ENCODE data around the gene SLC44A5.
"Not testable (repeated sequence)": the region's sequence is repeated elsewhere in the genome, so short reads cannot be mapped to it uniquely, and the experiment has no call there.

The SLC44A5 gene

GRCh38 chr1:75264112-75264511 is 346.8 kb downstream of the SLC44A5 start:
- no peak overlapping the region for H3K27ac ChIP-seq (ENCODE audit: low read depth, low read length)
- H3K9me3 ChIP-seq (ENCODE audit: control insufficient read depth in 1 of 2, low read length in 2 of 2), result no peaks in the 10 kb centered on the region
- no peak overlapping the region for H3K9ac ChIP-seq (ENCODE audit: low read depth in 1 of 2, low read length in 2 of 2)
- H3K27me3 ChIP-seq (ENCODE audit: control insufficient read depth in 1 of 2, insufficient read depth in 2 of 2, low read length in 2 of 2), result no peaks in the 10 kb centered on the region
- no peaks in the 10 kb centered on the region for H3K4me1 ChIP-seq (ENCODE audit: control insufficient read depth in 1 of 2, insufficient read depth in 2 of 2, low read length in 2 of 2)
- no peaks in the 10 kb centered on the region for H3K36me3 ChIP-seq (ENCODE audit: control insufficient read depth in 1 of 2, insufficient read depth in 2 of 2, low read length in 2 of 2)
- no peak overlapping the region for H3K4me3 ChIP-seq (ENCODE audit: low read depth in 1 of 2, low read length in 2 of 2)

DNA sequence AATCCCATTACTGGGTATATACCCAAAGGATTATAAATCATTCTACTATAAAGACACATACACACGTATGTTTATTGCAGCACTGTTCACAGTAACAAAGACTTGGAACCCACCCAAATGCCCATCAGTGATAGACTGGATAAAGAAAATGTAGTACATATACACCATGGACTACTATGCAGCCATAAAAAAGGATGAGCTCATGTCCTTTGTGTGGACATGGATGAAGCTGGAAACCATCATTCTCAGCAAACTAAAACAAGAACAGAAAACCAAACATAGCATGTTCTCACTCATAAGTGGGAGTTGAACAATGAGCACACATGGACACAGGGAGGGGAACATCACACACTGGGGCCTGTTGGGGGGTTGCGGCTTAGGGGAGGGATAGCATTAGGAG is 347.3 kb downstream of the SLC44A5 start:
- H3K9me3 ChIP-seq (ENCODE audit: control insufficient read depth in 1 of 2, low read length in 2 of 2); H3K4me3 ChIP-seq (ENCODE audit: low read depth in 1 of 2, low read length in 2 of 2); H3K9ac ChIP-seq (ENCODE audit: low read depth in 1 of 2, low read length in 2 of 2); H3K36me3 ChIP-seq (ENCODE audit: control insufficient read depth in 1 of 2, insufficient read depth in 2 of 2, low read length in 2 of 2); H3K4me1 ChIP-seq (ENCODE audit: control insufficient read depth in 1 of 2, insufficient read depth in 2 of 2, low read length in 2 of 2); H3K27me3 ChIP-seq (ENCODE audit: control insufficient read depth in 1 of 2, insufficient read depth in 2 of 2, low read length in 2 of 2); H3K27ac ChIP-seq (ENCODE audit: low read depth, low read length): not testable (repeated sequence)

- H3K27ac ChIP-seq (ENCODE audit: low read depth, low read length); H3K9ac ChIP-seq (ENCODE audit: low read depth in 1 of 2, low read length in 2 of 2); H3K4me3 ChIP-seq (ENCODE audit: low read depth in 1 of 2, low read length in 2 of 2); H3K36me3 ChIP-seq (ENCODE audit: control insufficient read depth in 1 of 2, insufficient read depth in 2 of 2, low read length in 2 of 2); H3K4me1 ChIP-seq (ENCODE audit: control insufficient read depth in 1 of 2, insufficient read depth in 2 of 2, low read length in 2 of 2); H3K27me3 ChIP-seq (ENCODE audit: control insufficient read depth in 1 of 2, insufficient read depth in 2 of 2, low read length in 2 of 2); H3K9me3 ChIP-seq (ENCODE audit: control insufficient read depth in 1 of 2, low read length in 2 of 2): not testable (repeated sequence)
Measured at GRCh38 chr1:75261946-75262345, 349.0 kb downstream of the SLC44A5 start.

- H3K27me3 ChIP-seq (ENCODE audit: control insufficient read depth in 1 of 2, insufficient read depth in 2 of 2, low read length in 2 of 2), result no peaks in the 10 kb centered on the region
- H3K4me1 ChIP-seq (ENCODE audit: control insufficient read depth in 1 of 2, insufficient read depth in 2 of 2, low read length in 2 of 2), result no peaks in the 10 kb centered on the region
- no peak overlapping the region for H3K27ac ChIP-seq (ENCODE audit: low read depth, low read length)
- no peaks in the 10 kb centered on the region for H3K36me3 ChIP-seq (ENCODE audit: control insufficient read depth in 1 of 2, insufficient read depth in 2 of 2, low read length in 2 of 2)
- H3K9me3 ChIP-seq (ENCODE audit: control insufficient read depth in 1 of 2, low read length in 2 of 2), result no peaks in the 10 kb centered on the region
- no peak overlapping the region for H3K4me3 ChIP-seq (ENCODE audit: low read depth in 1 of 2, low read length in 2 of 2)
- no peak overlapping the region for H3K9ac ChIP-seq (ENCODE audit: low read depth in 1 of 2, low read length in 2 of 2)
Measured at GRCh38 chr1:75258351-75258750, 352.6 kb downstream of the SLC44A5 start.

DNA sequence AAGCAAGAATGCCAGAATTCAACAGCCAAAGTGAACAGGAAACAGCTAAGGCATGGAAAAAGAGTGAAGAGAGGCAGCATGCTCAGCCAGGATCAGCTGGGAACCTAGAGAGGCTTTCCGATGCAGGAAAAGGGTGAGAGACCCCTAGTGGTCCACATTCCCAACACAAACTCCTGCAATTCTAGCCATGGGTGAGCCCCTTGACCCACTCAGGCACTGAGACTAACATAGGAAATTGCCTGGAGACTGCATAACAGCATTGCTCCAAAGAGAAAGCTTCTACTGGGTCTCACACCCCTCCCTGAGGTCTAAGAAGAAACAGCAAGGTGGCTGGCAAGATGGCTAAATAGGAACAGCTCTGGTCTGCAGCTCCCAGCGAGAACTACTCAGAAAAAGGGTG is 353.5 kb downstream of the SLC44A5 start:
- H3K9ac ChIP-seq (ENCODE audit: low read depth in 1 of 2, low read length in 2 of 2), result no peak overlapping the region
- no peaks in the 10 kb centered on the region for H3K9me3 ChIP-seq (ENCODE audit: control insufficient read depth in 1 of 2, low read length in 2 of 2)
- no peak overlapping the region for H3K27ac ChIP-seq (ENCODE audit: low read depth, low read length)
- no peak overlapping the region for H3K4me3 ChIP-seq (ENCODE audit: low read depth in 1 of 2, low read length in 2 of 2)
- H3K36me3 ChIP-seq (ENCODE audit: control insufficient read depth in 1 of 2, insufficient read depth in 2 of 2, low read length in 2 of 2), result no peaks in the 10 kb centered on the region
- H3K27me3 ChIP-seq (ENCODE audit: control insufficient read depth in 1 of 2, insufficient read depth in 2 of 2, low read length in 2 of 2), result no peaks in the 10 kb centered on the region
- no peaks in the 10 kb centered on the region for H3K4me1 ChIP-seq (ENCODE audit: control insufficient read depth in 1 of 2, insufficient read depth in 2 of 2, low read length in 2 of 2)

GRCh38 chr1:75250114-75250513 is 360.8 kb downstream of the SLC44A5 start:
- not testable (repeated sequence) for H3K36me3 ChIP-seq (ENCODE audit: control insufficient read depth in 1 of 2, insufficient read depth in 2 of 2, low read length in 2 of 2); H3K4me1 ChIP-seq (ENCODE audit: control insufficient read depth in 1 of 2, insufficient read depth in 2 of 2, low read length in 2 of 2); H3K27me3 ChIP-seq (ENCODE audit: control insufficient read depth in 1 of 2, insufficient read depth in 2 of 2, low read length in 2 of 2); H3K27ac ChIP-seq (ENCODE audit: low read depth, low read length); H3K9me3 ChIP-seq (ENCODE audit: control insufficient read depth in 1 of 2, low read length in 2 of 2); H3K4me3 ChIP-seq (ENCODE audit: low read depth in 1 of 2, low read length in 2 of 2); H3K9ac ChIP-seq (ENCODE audit: low read depth in 1 of 2, low read length in 2 of 2)

- Histone ChIP-seq H3K9ac (ENCODE audit: low read depth in 1 of 2, low read length in 2 of 2) (no peak overlapping the region), H3K27me3 (ENCODE audit: control insufficient read depth in 1 of 2, insufficient read depth in 2 of 2, low read length in 2 of 2) (no peaks in the 10 kb centered on the region), H3K4me1 (ENCODE audit: control insufficient read depth in 1 of 2, insufficient read depth in 2 of 2, low read length in 2 of 2) (no peaks in the 10 kb centered on the region), H3K27ac (ENCODE audit: low read depth, low read length) (no peak overlapping the region), H3K36me3 (ENCODE audit: control insufficient read depth in 1 of 2, insufficient read depth in 2 of 2, low read length in 2 of 2) (no peaks in the 10 kb centered on the region), H3K9me3 (ENCODE audit: control insufficient read depth in 1 of 2, low read length in 2 of 2) (no peaks in the 10 kb centered on the region), H3K4me3 (ENCODE audit: low read depth in 1 of 2, low read length in 2 of 2) (no peak overlapping the region)
Measured at GRCh38 chr1:75245239-75245638, 365.7 kb downstream of the SLC44A5 start.

DNA sequence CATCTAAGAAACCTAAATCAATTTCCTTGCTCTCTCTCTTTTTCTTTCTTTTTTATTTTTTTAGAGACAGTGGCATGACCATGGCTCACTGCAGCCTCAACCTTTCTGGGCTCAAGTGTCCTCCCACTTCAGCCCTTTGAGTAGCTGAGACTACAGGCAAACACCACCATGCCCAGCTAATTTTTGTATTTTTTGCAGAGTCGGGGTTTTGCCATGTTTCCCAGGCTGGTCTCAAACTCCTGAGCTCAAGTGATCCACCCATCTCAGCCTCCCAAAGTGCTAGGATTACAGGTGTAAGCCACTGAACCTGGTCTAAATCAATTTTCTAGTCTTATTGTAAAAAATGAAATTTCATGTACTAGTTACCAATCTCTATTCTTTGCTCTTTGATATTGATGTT is 367.8 kb downstream of the SLC44A5 start:
- Histone ChIP-seq H3K9me3 (ENCODE audit: control insufficient read depth in 1 of 2, low read length in 2 of 2) (no peaks in the 10 kb centered on the region), H3K9ac (ENCODE audit: low read depth in 1 of 2, low read length in 2 of 2) (no peak overlapping the region), H3K27me3 (ENCODE audit: control insufficient read depth in 1 of 2, insufficient read depth in 2 of 2, low read length in 2 of 2) (no peaks in the 10 kb centered on the region), H3K36me3 (ENCODE audit: control insufficient read depth in 1 of 2, insufficient read depth in 2 of 2, low read length in 2 of 2) (no peaks in the 10 kb centered on the region), H3K4me3 (ENCODE audit: low read depth in 1 of 2, low read length in 2 of 2) (no peak overlapping the region), H3K4me1 (ENCODE audit: control insufficient read depth in 1 of 2, insufficient read depth in 2 of 2, low read length in 2 of 2) (no peaks in the 10 kb centered on the region), H3K27ac (ENCODE audit: low read depth, low read length) (no peak overlapping the region)

DNA sequence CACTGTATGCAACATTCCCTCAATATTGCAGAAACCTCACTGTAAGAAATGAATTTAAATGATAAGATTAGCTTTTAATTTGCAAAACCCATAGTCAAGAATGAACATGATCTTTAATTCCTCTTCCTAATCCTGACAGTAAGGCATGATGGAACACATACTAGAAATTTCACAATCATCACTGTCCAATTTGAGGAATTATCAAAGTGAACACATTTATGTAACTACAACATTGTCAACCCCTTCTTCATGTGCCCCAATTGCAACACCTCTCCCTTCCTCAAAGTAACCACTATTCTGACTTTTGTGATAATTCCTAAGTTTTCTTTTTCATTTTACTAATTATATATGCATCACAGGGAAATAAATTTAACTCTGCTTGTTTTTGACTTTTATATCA is 373.6 kb downstream of the SLC44A5 start:
- H3K9ac ChIP-seq (ENCODE audit: low read depth in 1 of 2, low read length in 2 of 2), result no peak overlapping the region
- no peak overlapping the region for H3K27ac ChIP-seq (ENCODE audit: low read depth, low read length)
- no peaks in the 10 kb centered on the region for H3K9me3 ChIP-seq (ENCODE audit: control insufficient read depth in 1 of 2, low read length in 2 of 2)
- H3K4me1 ChIP-seq (ENCODE audit: control insufficient read depth in 1 of 2, insufficient read depth in 2 of 2, low read length in 2 of 2), result no peaks in the 10 kb centered on the region
- H3K36me3 ChIP-seq (ENCODE audit: control insufficient read depth in 1 of 2, insufficient read depth in 2 of 2, low read length in 2 of 2), result no peaks in the 10 kb centered on the region
- H3K4me3 ChIP-seq (ENCODE audit: low read depth in 1 of 2, low read length in 2 of 2), result no peak overlapping the region
- no peaks in the 10 kb centered on the region for H3K27me3 ChIP-seq (ENCODE audit: control insufficient read depth in 1 of 2, insufficient read depth in 2 of 2, low read length in 2 of 2)

DNA sequence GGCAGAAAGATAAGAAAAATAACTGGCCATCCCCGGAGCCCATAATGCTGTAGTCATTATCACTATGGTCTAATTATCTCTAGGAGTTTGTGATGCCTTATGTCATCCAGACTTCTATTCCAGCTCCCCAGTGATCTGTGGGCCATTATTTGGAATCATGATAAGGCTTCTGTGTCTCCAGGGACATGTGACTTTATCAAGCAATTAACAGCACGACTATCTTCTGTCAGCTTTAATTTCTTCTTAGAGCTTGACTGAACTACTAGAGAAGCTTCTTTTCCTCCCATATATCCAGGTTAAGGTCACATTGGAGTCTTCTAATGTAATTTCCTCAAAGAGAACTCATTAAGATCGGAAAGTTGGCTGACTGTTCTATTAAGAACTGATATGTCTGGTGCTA is 376.4 kb downstream of the SLC44A5 start:
- H3K27ac ChIP-seq (ENCODE audit: low read depth, low read length), result no peak overlapping the region

DNA sequence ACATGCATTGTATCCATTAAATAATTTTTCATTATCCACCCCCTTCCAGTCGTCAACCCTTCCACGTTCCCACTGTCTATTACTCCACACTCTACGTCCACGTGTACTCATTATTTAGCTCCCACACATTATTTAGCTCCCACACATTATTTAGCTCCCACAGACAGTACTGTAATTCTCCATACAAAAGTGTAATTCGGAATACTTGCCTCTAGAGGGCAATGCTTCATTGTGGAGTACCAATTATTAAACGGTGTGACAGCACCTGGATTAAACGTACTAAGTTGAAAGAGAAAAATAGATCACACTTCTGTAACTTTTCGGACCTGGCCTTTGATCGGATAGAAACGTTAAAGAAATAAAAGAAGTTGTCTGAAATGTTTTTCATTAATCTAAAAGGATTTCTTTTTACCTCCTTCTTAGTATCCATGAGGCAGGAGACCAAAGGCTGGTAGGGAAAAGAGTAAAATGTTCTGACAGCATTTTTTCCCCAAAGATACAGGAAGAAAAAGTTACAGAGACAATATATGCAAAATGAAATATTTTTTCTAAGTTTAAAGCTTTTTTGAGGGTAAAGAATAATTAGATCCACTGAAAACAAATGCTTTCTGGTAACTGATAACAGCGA is 377.5 kb downstream of the SLC44A5 start:
- Histone ChIP-seq H3K4me1 (ENCODE audit: control insufficient read depth in 1 of 2, insufficient read depth in 2 of 2, low read length in 2 of 2) (no peaks in the 10 kb centered on the region), H3K27me3 (ENCODE audit: control insufficient read depth in 1 of 2, insufficient read depth in 2 of 2, low read length in 2 of 2) (no peaks in the 10 kb centered on the region), H3K27ac (ENCODE audit: low read depth, low read length) (no peak overlapping the region), H3K36me3 (ENCODE audit: control insufficient read depth in 1 of 2, insufficient read depth in 2 of 2, low read length in 2 of 2) (no peaks in the 10 kb centered on the region), H3K9me3 (ENCODE audit: control insufficient read depth in 1 of 2, low read length in 2 of 2) (no peaks in the 10 kb centered on the region), H3K9ac (ENCODE audit: low read depth in 1 of 2, low read length in 2 of 2) (no peak overlapping the region), H3K4me3 (ENCODE audit: low read depth in 1 of 2, low read length in 2 of 2) (no peak overlapping the region)

More for the DNA sequence above, 376.4 kb downstream of the SLC44A5 start:
- H3K27me3 ChIP-seq (ENCODE audit: control insufficient read depth in 1 of 2, insufficient read depth in 2 of 2, low read length in 2 of 2), result no peaks in the 10 kb centered on the region
- no peaks in the 10 kb centered on the region for H3K4me1 ChIP-seq (ENCODE audit: control insufficient read depth in 1 of 2, insufficient read depth in 2 of 2, low read length in 2 of 2)
- H3K9me3 ChIP-seq (ENCODE audit: control insufficient read depth in 1 of 2, low read length in 2 of 2), result no peaks in the 10 kb centered on the region
- no peak overlapping the region for H3K4me3 ChIP-seq (ENCODE audit: low read depth in 1 of 2, low read length in 2 of 2)
- H3K36me3 ChIP-seq (ENCODE audit: control insufficient read depth in 1 of 2, insufficient read depth in 2 of 2, low read length in 2 of 2), result no peaks in the 10 kb centered on the region
- no peak overlapping the region for H3K9ac ChIP-seq (ENCODE audit: low read depth in 1 of 2, low read length in 2 of 2)

Data from duodenal mucosa (tissue), 2 donors.